ENCODE measurements around the gene TMEM63A.

The TMEM63A gene

DNA sequence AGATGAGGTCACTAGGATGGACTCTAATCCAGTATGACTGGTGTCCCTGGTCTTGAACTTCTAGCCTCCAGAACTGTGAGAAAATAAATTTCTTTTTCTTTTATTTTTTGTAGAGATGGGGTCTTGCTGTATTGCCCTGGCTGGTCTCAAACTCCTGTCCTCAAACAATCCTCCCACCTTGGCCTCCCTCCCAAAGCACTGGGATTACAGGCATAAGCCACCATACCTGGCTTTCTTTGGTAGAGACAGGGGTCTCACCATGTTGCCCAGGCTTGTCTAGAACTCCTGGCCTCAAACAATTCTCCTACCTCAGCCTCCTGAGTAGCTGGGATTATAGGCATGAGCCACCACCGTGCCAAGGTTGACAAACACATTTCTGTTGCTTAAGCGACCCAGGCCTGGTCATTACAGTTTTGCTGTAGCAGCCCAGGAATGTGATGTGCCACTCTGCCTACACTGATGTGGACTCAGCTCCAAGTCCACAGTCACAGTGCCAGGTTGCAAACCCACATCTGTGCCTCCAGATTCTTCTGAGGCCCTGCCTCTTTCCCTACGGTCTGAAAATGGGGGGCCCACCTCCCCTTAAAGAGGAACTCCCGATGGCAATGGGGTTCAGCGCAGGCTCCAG is 25.9 kb upstream of the TMEM63A start:
- no peak overlapping the region for H3K9ac ChIP-seq (ENCODE audit: low read length)
- H3K4me1 ChIP-seq (ENCODE audit: insufficient read depth, low read length, severe bottlenecking) = peaks cover 35% of the 10 kb centered on the region
- no peaks in the 10 kb centered on the region for H4K20me1 ChIP-seq (ENCODE audit: insufficient read depth, low read length)
- H3K9me2 ChIP-seq (ENCODE audit: low read depth, low read length) = no peaks in the 10 kb centered on the region
- H3F3A ChIP-seq (ENCODE audit: insufficient read depth, low read length) = no peaks in the 10 kb centered on the region
- no peaks in the 10 kb centered on the region for H3K79me2 ChIP-seq (ENCODE audit: insufficient read depth, low read length)
- no peak overlapping the region for H3K27ac ChIP-seq (ENCODE audit: low read depth, low read length, poor library complexity, severe bottlenecking)
- no peak overlapping the region for H2AFZ ChIP-seq (ENCODE audit: low read length)
- no peaks in the 10 kb centered on the region for H3K9me3 ChIP-seq (ENCODE audit: low read length)
- TF ChIP-seq EZH2 (IDR thresholded peaks at IDR 0.05; ENCODE audit: borderline replicate concordance, low read length) = no peak
- no peak for TF ChIP-seq CTCF (IDR thresholded peaks at IDR 0.05; ENCODE audit: low read length)
- H3K4me3 ChIP-seq (ENCODE audit: low read depth, low read length, poor library complexity, severe bottlenecking) = no peak overlapping the region
- no peak overlapping the region for H3K4me2 ChIP-seq (ENCODE audit: low read length)
- no peaks in the 10 kb centered on the region for H3K36me3 ChIP-seq (ENCODE audit: insufficient read depth, low read length)
- no peaks in the 10 kb centered on the region for H3K27me3 ChIP-seq (ENCODE audit: insufficient read depth, low read length)

GRCh38 chr1:225907341-225907740 is 25.2 kb upstream of the TMEM63A start:
- Histone ChIP-seq H3K36me3 (ENCODE audit: insufficient read depth, low read length) (no peaks in the 10 kb centered on the region), H3K27ac (ENCODE audit: low read depth, low read length, poor library complexity, severe bottlenecking) (no peak overlapping the region), H3K9ac (ENCODE audit: low read length) (no peak overlapping the region), H2AFZ (ENCODE audit: low read length) (no peak overlapping the region), H3K4me2 (ENCODE audit: low read length) (no peak overlapping the region), H3F3A (ENCODE audit: insufficient read depth, low read length) (no peaks in the 10 kb centered on the region), H3K4me3 (ENCODE audit: low read depth, low read length, poor library complexity, severe bottlenecking) (no peak overlapping the region), H4K20me1 (ENCODE audit: insufficient read depth, low read length) (no peaks in the 10 kb centered on the region), H3K4me1 (ENCODE audit: insufficient read depth, low read length, severe bottlenecking) (peaks cover 35% of the 10 kb centered on the region), H3K27me3 (ENCODE audit: insufficient read depth, low read length) (no peaks in the 10 kb centered on the region), H3K9me2 (ENCODE audit: low read depth, low read length) (no peaks in the 10 kb centered on the region), H3K79me2 (ENCODE audit: insufficient read depth, low read length) (no peaks in the 10 kb centered on the region), H3K9me3 (ENCODE audit: low read length) (no peaks in the 10 kb centered on the region)
- TF ChIP-seq EZH2 (IDR thresholded peaks at IDR 0.05; ENCODE audit: borderline replicate concordance, low read length) (no peak), CTCF (IDR thresholded peaks at IDR 0.05; ENCODE audit: low read length) (no peak)

GRCh38 chr1:225906467-225906866 is 24.3 kb upstream of the TMEM63A start:
- Histone ChIP-seq H3K27me3 (ENCODE audit: insufficient read depth, low read length) (no peaks in the 10 kb centered on the region), H2AFZ (ENCODE audit: low read length) (no peak overlapping the region), H3K36me3 (ENCODE audit: insufficient read depth, low read length) (no peaks in the 10 kb centered on the region), H4K20me1 (ENCODE audit: insufficient read depth, low read length) (no peaks in the 10 kb centered on the region), H3K9ac (ENCODE audit: low read length) (no peak overlapping the region), H3K27ac (ENCODE audit: low read depth, low read length, poor library complexity, severe bottlenecking) (no peak overlapping the region), H3K9me2 (ENCODE audit: low read depth, low read length) (no peaks in the 10 kb centered on the region), H3K9me3 (ENCODE audit: low read length) (no peaks in the 10 kb centered on the region), H3K4me2 (ENCODE audit: low read length) (no peak overlapping the region), H3F3A (ENCODE audit: insufficient read depth, low read length) (no peaks in the 10 kb centered on the region), H3K4me1 (ENCODE audit: insufficient read depth, low read length, severe bottlenecking) (peaks cover 30% of the 10 kb centered on the region), H3K4me3 (ENCODE audit: low read depth, low read length, poor library complexity, severe bottlenecking) (no peak overlapping the region), H3K79me2 (ENCODE audit: insufficient read depth, low read length) (no peaks in the 10 kb centered on the region)
- TF ChIP-seq EZH2 (IDR thresholded peaks at IDR 0.05; ENCODE audit: borderline replicate concordance, low read length) (no peak), CTCF (IDR thresholded peaks at IDR 0.05; ENCODE audit: low read length) (no peak)

All from OCI-LY1 (cell line).